HG02852 (cell line): ENCODE results near the gene GAS6.
"Not testable (repeated sequence)": the region's sequence is repeated elsewhere in the genome, so short reads cannot be mapped to it uniquely, and the experiment has no call there.

ENCODE experiments used
- ATAC-seq: cut with Tn5 transposase; IDR thresholded peaks from one replicate; pipeline ENCODE4 v1.9.1; 2021; ENCODE audit warnings: mild to moderate bottlenecking, moderate library complexity; ENCODE audit not compliant: unreplicated experiment

The GAS6 gene

GRCh38 chr13:113874177-113874576, 10.3 kb upstream of the GAS6 start:
- ATAC-seq: no peak

DNA sequence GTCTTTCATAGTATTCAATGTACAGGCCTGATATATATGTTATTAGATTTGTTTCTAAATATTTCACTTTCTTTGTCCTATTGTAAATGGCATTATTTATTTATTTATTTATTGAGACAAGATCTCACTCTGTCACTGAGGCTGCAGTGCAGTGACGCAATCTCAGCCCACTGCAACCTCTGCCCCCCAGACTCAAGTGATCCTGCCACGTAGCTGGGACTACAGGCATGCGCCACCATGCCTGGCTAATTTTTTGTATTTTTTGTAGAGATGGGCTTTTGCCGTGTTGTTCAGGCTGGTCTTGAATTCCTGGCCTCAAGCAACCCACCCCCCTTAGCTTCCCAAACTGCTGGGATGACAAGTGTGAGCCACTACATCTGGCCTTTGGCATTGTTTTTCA, 5.4 kb upstream of the GAS6 start:
- no peak for ATAC-seq

DNA sequence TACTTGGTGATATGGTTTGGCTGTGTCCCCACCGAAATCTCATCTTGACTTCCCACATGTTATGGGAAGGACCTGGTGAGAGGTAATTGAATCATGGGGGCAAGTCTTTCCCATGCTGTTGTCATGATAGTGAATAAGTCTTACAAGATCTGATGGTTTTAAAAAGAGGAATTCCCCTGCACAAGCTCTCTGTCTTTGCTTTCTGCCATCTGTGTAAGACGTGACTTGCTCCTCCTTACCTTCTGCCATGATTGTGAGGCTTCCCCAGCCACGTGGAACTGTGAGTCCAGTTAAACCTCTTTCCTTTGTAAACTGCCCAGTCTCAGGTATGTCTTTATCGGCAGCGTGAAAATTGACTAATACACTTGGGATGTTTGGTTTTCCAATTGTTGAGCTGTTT, 4.0 kb upstream of the GAS6 start:
- ATAC-seq: not testable (repeated sequence)

GRCh38 chr13:113865427-113865826, 1.6 kb upstream of the GAS6 start:
- ATAC-seq: no peak

- no peak for ATAC-seq
Measured at GRCh38 chr13:113864273-113864890, 506 bp upstream of the GAS6 start.

DNA sequence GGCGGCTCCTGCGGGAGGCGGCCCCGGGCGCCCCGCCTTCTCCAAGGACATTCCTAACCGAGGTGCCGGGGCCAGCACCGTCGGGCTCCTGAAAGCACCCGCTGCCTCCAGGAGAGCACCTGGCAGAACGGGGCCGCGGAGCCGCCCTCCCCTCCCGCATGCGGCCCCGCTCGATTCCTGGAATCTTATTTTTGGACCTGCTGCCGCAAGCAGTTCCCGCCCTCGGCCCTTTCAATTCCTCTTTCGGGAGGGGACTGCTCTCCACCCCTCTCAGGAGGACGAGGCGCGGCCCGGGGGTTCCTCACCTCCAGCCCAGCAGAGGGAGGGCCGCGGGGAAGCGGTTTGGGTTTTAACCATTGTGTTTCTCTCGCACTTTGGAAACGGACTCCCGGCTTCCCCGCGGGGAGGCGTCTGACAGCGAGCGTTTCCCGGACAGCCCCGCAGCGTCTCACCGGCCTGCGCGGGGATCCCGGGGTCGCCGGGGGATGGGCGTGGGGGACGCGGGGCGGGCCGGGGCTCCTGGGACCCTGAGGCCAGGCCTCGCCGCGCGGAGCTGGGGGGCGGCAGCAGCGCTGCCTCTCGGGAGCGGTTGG, 849 bp downstream of the GAS6 start:
- ATAC-seq: no peak

DNA sequence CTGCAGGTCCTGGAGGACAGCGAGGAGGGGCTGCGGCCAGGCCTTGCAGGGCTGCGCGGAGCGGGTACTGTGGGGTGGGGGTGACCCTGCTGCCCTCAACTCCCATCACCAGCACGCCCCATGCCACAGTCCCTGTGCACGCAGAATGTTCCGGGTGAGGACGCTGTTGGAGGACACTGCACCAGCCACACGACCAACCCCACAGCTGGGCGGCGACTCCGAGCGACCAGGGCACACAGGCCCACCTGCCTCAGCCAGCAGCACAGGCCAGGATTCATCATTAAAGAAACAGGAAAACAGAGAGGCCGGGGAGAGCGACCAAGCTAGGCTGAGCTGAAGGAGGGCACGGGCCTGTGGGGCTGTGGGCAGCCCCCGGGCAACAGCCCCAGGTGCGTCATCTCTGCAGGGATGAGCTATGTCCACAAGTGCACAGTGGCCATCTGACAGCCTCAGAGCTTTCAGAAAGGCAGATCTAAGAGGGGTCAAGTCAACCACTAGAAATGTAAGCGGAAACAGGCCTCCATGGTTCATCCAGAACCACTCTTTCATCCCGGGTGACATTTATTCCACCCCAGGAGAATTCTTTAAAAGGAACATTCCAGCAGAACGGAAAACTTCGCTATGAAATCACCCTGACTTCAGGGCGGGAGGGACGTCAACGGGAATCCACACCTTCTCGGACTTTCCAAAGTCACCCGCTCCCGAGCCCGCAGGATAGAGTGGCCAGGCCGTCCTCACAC, 1.5 kb downstream of the GAS6 start:
- ATAC-seq: no peak

DNA sequence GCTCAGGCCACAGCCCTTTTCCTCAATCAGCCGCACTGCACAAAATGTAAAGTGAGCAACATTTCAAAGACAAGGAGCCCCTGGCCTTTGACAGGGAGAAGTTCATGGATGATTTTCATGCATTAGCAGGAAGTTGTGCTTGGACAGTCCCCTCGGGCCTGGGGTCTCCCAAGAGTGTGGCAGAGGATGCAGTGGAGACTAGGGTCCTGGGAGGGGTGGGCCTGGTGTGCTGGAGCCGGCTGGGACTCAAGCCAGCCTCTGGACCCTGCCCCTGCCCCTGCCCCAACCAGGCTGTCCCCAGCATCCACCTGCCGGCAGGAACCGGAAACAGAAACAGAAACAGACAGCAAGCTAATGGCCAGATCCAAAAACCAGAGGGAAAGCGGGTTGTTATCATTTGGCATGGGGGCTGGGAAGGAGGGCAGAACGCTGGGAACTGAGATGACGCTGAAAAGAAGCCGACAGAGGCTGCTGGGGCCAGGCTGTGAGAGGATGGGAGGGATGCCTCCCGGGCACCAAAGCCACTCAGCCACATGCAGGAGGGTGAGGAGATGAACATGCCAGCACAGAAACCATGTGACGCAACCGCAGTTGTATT, 2.3 kb downstream of the GAS6 start:
- no peak for ATAC-seq

GRCh38 chr13:113860665-113861432, 3.0 kb downstream of the GAS6 start:
- no peak for ATAC-seq

GRCh38 chr13:113860051-113860664, 3.7 kb downstream of the GAS6 start:
- ATAC-seq: no peak

- ATAC-seq: no peak
Measured at GRCh38 chr13:113859311-113860050, 4.4 kb downstream of the GAS6 start.

DNA sequence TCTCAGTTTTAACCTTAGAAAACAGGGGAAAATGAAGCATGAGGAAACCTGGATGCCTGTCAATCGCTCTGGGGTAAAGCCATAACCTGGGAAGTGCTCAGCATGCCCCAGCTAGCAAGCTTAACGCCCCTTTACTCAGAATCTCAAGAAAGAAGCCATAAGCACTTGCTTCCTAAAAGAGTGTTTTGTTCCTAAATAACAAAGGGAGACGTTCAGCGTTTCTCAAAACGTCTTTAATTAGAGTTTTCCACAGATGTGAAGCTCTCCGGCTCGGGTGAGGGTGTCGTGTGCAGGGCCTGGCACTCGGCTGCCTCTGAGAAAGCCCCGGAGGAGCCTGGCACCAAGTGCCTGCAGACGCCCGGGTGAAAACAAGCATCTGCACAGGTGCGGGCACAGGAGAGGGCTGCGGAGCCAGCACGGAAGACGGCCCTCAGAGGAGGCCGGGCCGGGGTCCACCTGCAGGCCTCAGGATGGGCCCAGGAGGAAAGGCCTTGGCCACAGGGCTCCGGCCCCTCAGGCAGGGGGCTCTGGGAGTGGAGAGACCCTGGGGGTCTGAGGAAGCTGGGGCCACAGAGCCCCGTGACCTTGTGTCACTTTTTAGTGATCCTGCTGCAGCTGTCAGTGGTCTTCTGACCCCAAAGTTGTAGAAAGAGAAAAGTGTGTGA, 6.2 kb downstream of the GAS6 start:
- ATAC-seq: no peak

- no peak for ATAC-seq
Measured at GRCh38 chr13:113856716-113857065, 7.2 kb downstream of the GAS6 start.

GRCh38 chr13:113855931-113856715, 7.8 kb downstream of the GAS6 start:
- ATAC-seq: no peak

GRCh38 chr13:113855012-113855921, 8.6 kb downstream of the GAS6 start:
- ATAC-seq: no peak

DNA sequence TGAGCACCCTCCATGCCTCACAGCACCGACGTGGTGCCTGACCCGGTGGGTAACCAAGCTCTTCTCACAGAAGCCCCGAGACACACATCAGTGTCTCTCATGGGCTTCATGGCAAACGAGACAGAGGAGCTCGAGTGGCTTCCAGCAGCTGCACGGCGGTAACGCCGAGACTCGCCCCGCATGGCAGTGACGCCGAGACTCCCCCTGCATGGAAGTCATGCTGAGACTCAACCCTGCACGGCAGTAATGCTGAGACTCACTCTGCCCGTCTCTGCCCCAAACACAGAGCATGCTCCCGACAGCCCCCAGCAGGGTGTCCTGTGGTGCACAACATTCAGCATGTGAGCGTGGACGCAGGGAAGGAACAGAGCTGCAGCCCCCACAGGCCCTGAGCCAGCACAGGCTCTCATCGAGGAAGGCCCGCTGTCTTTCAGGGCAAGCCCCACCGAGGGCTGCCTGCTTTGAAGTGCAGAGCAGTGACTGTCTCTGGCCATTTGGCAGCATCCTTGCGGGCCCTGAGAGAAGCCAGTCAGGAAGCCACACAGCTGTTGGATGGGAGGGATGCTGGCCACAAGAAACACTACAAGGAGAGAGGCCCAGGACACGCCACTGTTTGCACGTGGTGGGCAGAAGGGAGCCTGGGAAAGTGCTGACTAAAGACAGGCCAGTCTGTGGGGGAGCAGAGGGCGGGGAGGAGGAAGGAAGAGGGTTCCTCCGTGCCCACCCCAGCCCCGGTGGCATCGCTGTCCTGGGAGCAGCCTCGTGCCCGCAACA, 9.5 kb downstream of the GAS6 start:
- no peak for ATAC-seq
